ENCODE results near the gene IVD. TPM values are rescaled to one million over a fixed set of nuclear protein-coding genes. Genes with fewer than 3 reads are reported as not detected.
A peak's percentile ranks its signal among the peaks of the same experiment; 100 is the strongest.

The IVD gene
- total and polyA plus RNA-seq, 3 donors from 2014 or later: 79.1 to 94.7 (median 88.7) TPM

GRCh38 chr15:40367371-40367685 is 38.3 kb upstream of the IVD start:
- H3K9me3 ChIP-seq: no peaks in the 10 kb centered on the region
- H3K36me3 ChIP-seq (ENCODE audit: low read depth, missing control alignments): no peaks in the 10 kb centered on the region
- no peak overlapping the region for H3K27ac ChIP-seq
- H3K4me3 ChIP-seq: peak overlapping the region in 1 of 2 donors; percentile 27
- intact Hi-C loops (cut with DNase I; ENCODE audit: low total_unique reads): loop anchor here (10.0 kb wide), 1 partner anchor 47 kb away; no protein-coding TSS in a partner anchor
- no peak for DNase-seq
- H3K4me1 ChIP-seq: no peaks in the 10 kb centered on the region
- TF ChIP-seq POLR2A (IDR thresholded peaks at IDR 0.05): no peak
- TF ChIP-seq CTCF (IDR thresholded peaks at IDR 0.05): no peak
- 56 to 62% methylated on average over 4 to 5 of the region's 5 CpGs for WGBS, 2 donors
- H3K27me3 ChIP-seq: no peaks in the 10 kb centered on the region

GRCh38 chr15:40367686-40368611 is 37.6 kb upstream of the IVD start:
- H3K27me3 ChIP-seq: no peaks in the 10 kb centered on the region
- WGBS, 2 donors: 10 to 38% methylated on average over 10 to 72 of the region's 91 CpGs
- no peaks in the 10 kb centered on the region for H3K9me3 ChIP-seq
- intact Hi-C loops (cut with DNase I; ENCODE audit: low total_unique reads): loop anchor here (10.0 kb wide), 1 partner anchor 47 kb away; no protein-coding TSS in a partner anchor
- H3K4me3 ChIP-seq: peak overlapping the region; percentile 37 to 45
- no peak overlapping the region for H3K27ac ChIP-seq
- H3K4me1 ChIP-seq: no peaks in the 10 kb centered on the region
- no peaks in the 10 kb centered on the region for H3K36me3 ChIP-seq (ENCODE audit: low read depth, missing control alignments)
- TF ChIP-seq CTCF (IDR thresholded peaks at IDR 0.05) (peak; percentile 77 to 83 (median 80)), POLR2A (IDR thresholded peaks at IDR 0.05) (no peak)
- peak; percentile 89 for DNase-seq

- no peaks in the 10 kb centered on the region for H3K36me3 ChIP-seq (ENCODE audit: low read depth, missing control alignments)
- H3K4me1 ChIP-seq: no peaks in the 10 kb centered on the region
- TF ChIP-seq CTCF (IDR thresholded peaks at IDR 0.05) (no peak), POLR2A (IDR thresholded peaks at IDR 0.05) (no peak)
- DNase-seq: no peak
- H3K4me3 ChIP-seq: no peak overlapping the region
- intact Hi-C loops (cut with DNase I; ENCODE audit: low total_unique reads): loop anchor here (10.0 kb wide), 1 partner anchor 46 kb away; no protein-coding TSS in a partner anchor
- 88 to 89% methylated on average over 13 to 24 of the region's 24 CpGs for WGBS, 2 donors
- no peaks in the 10 kb centered on the region for H3K9me3 ChIP-seq
- no peaks in the 10 kb centered on the region for H3K27me3 ChIP-seq
- no peak overlapping the region for H3K27ac ChIP-seq
Observed at GRCh38 chr15:40368719-40369473, 36.7 kb upstream of the IVD start.

- Histone ChIP-seq H3K4me1 (no peaks in the 10 kb centered on the region), H3K9me3 (no peaks in the 10 kb centered on the region), H3K36me3 (ENCODE audit: low read depth, missing control alignments) (no peaks in the 10 kb centered on the region), H3K27me3 (no peaks in the 10 kb centered on the region), H3K27ac (no peak overlapping the region), H3K4me3 (no peak overlapping the region)
- no peak for DNase-seq
- intact Hi-C loops (cut with DNase I; ENCODE audit: low total_unique reads): loop anchor here (10.0 kb wide), 1 partner anchor 45 kb away; no protein-coding TSS in a partner anchor
- TF ChIP-seq CTCF (IDR thresholded peaks at IDR 0.05) (no peak), POLR2A (IDR thresholded peaks at IDR 0.05) (no peak)
- 87 to 100% methylated on average over 1 to 10 of the region's 10 CpGs for WGBS, 2 donors
Observed at GRCh38 chr15:40369474-40369869, 36.1 kb upstream of the IVD start.
